GM19455 (cell line): Measurements from ENCODE around the gene SEMA3C.

Source experiments
- ATAC-seq: cut with Tn5 transposase; IDR thresholded peaks from one replicate; pipeline ENCODE4 v1.9.1; 2021; ENCODE audit not compliant: unreplicated experiment

Gene SEMA3C

DNA sequence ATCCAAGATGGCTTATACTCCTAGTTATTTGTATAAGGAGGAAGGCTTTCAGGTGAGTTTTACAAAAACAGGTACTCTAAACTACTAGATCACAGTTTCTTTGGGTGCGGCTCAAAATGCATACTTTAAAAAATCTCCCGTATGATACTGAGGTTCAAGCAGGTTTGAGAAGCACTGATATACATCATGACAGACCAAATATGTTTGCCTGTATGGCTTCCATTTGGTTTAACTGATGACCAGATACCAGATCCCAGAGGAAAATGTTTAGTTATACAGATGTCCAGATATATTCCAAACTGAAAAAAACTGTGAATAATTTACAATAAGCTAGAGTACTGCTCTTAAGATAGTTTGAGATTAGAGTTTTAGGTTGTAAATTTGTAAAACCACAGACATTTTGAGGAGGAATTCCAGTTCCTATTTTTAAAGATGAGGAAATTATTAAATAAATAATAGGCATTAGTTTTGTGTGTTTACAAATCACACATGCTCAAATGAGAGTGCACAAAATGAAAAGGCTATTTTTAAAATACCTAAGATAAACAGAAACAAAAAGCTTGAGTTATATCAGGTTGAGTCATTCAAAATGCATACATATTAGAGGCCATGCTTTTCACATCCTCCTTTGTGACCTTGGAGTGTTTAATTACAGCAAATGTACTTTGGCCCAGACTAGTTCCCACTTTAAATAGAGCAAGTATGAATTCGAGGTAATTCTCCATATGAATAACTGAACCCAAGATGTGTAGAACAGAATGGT, 60.5 kb downstream of the SEMA3C start:
- ATAC-seq, result no peak

DNA sequence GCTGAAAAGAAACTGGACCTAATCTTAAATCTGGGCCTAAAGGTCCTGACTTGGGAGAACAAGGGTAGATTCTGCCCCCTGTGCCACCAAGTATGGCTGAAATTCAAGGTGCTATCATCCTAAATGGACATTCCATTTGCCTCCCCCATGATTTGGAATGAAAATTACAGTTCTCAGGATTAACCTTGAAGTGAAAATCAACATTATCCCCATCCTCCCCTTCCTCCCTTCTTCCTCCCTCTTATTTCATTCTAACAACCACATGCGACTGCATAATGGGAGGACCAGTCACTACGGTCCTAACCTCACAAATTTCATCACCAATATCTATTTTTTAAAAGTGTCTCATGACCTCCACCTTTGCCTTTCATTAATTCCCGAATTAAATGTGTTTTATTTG, 62.1 kb downstream of the SEMA3C start:
- no peak for ATAC-seq

DNA sequence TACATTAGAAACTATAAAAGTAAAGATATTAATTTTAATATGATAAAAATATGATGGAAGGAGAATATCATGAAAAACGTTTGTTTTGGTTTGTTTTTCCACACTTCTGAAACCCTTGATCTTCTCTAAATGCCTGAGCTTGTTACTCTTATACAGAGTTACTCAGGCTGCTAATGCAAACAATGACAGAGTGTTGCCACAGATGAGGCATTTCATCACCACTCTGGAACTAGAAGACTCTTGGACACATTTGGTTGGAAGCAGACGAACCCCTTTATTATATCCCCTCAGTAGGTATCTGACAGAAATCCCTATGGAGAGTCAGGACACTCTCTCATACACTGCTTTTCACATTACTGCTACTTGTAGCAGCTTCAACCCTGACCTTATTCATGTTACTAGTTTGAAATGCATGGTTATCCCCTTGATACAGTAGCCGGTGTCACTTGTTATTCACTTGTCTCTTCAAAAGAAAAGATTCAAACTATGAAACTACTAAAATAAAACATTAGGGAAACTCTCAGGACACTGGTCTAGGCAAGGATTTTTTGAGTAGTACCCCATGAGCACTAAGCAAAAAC, 66.9 kb downstream of the SEMA3C start:
- no peak for ATAC-seq

DNA sequence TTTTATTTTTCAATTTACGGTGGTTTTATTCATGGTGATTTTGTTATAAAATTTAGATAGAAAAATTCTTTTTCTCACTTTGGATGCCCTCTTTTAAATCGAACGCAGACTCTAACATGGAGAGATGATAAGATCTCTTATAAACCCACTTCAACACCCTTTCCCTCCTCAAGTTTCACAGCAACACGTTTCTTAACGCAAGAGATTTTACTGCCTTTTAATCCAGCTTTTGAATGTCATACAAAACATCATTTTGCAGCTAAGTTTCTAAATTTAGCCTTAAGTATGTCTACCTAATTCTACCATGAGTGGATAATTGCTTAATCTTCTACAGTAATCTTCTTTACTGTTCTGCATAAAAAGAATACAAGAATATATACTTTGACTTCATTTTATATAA, 70.0 kb downstream of the SEMA3C start:
- no peak for ATAC-seq

DNA sequence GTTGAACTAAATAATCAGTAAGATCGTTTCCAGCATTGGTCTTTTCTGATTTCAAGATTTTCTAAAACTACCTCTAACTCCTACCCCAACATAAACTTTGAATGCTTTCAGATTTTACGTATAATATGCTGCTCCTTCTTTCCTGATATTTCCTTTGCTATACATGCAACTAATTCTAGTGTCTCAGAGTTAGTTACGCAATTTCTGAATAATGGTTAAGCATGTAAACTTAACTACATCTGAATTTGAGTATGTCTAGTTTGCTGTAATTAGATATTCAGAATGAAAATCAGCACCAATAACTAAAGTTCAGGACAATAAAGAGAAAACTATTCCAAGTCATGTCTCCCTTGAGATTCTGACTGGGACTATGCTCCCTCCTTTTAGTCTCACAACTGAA, 71.0 kb downstream of the SEMA3C start:
- ATAC-seq, result no peak

DNA sequence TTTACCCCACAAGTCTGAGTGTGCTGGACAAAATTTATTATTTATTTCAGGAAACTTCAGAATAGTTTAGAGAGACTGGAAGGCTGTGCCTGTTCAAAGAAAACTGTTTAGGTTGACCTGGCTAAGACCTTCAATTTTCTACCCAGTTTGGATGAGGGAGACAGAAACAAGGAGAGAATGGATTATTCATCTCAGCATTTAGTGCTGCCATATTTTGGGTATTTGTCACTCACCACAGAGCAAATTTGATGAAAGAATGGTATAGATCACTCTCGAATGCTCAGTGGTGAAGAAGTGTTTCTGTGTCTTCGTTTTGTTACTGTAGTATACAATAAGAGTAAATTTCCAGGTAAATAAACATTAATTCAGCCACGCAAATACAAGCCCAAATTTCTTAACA, 71.8 kb downstream of the SEMA3C start:
- ATAC-seq, result no peak

DNA sequence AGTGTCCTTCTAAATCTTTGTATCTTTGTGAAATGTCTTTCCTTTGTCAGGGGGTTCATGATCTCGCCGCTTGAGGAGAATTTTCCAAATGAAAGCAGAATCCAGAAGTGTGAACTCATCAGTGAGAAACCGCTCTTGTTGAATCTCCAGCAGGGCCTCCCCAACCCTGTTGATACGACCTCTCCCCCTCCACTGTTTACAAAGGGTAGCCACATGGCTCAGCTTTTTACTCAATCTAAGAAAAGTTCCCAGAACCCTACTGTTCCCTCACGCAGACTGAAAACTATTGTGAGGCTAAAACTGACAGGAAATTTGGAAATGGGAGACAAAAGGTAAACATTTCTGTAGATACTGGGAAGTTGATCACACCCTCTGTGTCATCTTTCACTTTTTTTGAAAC, 73.9 kb downstream of the SEMA3C start:
- no peak for ATAC-seq

DNA sequence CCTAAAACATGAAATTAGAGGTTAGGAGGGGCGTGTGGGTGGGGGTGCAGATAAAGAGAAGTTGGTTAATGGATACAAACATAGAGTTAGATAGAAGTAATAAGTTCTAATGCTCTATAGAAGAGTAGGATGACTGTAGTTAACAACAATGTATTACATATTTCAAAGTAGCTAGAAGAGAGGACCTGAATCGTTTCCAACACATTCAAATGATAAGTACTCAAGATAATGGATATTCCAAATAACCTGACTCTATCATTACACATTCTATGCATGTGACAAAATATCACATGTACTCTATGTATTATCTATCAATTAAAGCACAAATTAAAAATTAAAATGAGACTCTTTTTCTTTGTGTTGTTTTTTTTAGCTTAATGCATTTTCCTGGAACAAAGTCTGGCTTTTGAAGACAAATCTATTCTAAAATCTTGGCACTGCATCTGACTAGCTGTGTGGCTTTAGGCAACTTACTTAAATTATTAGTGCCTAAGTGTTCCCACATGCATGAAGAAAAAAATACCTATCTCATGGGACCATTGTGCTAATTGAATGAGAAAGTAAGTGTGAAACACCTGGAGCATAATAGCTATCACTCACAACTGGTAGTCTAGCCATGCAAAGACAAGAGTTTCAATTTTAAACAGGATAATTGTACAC, 75.7 kb downstream of the SEMA3C start:
- ATAC-seq, result no peak

DNA sequence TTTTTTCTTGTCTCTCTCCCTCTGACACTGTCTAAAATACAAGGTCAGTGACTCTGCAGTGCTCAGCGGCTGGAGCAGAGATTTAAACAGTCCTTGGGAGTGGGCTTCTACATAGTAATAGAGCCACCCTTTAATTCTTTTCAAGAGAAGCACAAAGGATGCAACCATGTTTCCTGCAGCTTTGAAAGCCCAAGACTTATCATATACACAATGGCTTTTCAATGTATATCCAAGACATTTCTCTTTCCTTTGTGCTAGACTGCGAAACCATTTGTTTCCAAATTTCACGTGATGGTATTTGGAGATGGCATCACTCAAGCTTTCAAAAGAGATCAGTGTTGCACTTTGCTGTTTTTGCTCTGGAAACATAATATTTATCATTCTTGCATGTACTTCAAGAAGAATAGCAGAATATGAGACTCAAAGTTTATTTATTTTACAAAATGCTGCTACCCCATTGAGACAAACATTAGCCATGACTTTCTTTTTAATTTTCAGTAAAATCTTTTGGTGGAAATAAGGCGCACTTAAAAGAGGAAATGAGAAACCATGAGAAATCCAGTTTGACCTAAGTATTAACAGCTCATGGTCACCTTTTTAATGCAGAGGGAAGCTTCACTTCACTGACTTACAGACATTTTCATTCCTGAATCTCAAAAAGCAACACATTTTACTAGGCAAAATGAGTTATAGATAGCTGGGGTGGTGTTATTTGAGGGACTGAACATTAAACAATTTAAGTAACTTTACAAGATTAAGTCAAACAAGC, 76.6 kb downstream of the SEMA3C start:
- no peak for ATAC-seq

DNA sequence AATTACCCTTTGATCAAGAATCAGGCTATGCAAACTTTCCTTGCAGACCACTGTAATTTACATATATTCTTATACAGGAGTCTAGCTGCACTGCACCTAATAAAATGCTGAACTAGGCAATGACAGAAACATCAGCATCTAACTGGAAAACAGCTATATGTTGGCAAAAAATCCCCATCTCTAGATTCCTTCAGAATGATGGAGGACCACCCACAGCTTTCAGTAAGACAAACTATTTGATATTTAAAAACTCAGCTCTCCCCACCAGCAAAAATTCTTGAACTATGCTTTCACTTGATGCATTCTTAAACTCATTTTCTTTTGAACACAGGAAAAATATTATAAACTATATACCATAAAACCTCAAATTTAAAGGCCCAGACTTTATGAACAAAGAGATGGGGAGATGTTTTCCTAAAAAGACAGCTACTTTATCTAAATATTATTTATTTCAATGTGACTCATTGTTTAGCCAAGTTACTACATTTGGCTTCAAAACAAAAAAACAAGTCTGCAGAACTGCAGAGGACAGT, 77.4 kb downstream of the SEMA3C start:
- no peak for ATAC-seq

DNA sequence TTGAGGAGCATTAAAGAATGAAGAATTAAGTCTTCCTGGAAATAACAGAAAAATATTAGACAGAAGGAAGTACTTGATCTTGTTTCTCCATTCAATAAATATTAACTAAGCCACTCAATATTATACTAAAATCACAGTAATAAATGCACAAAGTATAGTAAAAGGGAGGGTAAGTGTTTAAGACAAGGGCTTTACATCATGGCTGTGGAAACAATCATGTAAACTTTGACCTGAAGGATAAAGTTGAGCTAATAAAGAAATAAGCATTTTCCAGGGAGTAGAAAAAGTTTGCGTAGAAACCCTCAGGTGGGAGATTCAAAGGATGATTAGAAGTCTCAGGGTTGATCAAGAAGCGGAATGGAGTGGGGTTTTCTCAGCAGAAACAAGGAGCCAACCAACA, 78.2 kb downstream of the SEMA3C start:
- ATAC-seq, result no peak

DNA sequence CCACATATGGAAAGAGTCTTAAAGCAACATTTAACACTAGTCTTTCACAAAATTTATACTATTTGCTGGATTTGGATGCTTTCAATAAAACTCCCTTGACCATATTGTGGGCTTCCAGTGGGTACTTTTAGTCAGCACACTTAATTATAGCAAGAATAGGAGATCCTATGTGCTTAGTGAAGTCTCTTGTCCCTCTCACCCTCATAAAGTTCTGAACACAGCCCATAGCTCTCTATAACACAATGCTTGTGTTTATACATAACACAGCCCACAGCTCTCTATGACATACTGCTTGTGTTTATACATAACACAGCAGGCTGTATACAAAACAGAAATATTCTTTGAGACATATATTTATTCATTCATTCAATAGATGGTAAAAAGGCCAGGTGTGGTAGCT, 79.0 kb downstream of the SEMA3C start:
- ATAC-seq, result no peak

DNA sequence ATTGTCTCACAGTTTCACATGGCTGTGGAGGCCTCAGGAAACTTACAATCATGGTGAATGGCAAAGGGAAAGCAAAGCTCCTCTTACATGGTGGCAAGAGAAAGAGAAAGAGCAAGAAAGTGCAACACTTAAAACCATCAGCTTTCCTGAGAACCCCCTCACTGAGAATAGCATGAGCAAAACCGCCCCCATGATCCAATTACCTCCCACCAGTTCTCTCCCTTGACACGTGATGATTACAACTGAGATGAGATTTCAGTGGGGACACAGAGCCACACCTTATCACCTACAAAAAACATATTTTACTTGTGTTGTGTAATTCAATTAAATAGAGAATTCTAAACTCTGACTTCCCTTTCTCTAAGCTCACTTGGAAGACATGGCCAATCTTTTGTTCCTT, 80.2 kb downstream of the SEMA3C start:
- ATAC-seq, result no peak

DNA sequence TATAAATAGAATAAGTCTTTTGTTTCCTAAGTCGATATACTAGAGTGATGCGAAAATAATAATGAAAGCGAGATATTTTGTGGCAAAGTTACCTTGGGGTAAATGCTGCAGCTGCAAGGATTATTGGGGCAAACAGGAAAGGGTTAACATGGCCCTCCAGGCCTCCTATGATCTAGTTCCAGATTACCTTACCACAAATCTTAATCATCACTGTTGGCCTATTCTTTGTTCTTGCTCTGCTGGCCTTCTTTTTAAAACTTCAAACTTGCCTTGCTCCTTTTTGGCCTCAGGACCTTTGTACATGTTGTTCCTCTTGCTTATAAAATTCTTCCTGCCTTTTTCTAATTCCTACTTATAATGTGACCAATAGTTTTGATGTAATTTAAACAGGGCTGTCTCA, 81.5 kb downstream of the SEMA3C start:
- ATAC-seq, result no peak

DNA sequence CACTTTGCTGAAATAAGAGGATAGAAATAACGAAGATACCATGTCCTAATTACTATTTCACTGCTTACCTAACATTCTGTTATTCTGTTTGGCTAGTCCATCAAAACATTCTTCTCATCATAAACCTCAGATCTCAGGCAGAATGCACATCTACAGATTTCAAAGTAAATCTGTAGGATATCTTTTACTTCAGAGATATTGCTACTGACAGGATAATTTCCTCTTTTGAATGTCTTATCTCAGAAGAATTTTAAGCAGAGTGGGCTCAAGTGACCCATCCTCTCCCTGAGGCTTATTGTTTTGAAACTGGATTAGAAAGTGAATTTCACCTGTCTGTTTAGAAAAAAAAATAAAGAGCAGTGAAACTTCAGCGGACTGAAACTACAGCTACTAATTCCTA, 83.6 kb downstream of the SEMA3C start:
- ATAC-seq, result no peak

DNA sequence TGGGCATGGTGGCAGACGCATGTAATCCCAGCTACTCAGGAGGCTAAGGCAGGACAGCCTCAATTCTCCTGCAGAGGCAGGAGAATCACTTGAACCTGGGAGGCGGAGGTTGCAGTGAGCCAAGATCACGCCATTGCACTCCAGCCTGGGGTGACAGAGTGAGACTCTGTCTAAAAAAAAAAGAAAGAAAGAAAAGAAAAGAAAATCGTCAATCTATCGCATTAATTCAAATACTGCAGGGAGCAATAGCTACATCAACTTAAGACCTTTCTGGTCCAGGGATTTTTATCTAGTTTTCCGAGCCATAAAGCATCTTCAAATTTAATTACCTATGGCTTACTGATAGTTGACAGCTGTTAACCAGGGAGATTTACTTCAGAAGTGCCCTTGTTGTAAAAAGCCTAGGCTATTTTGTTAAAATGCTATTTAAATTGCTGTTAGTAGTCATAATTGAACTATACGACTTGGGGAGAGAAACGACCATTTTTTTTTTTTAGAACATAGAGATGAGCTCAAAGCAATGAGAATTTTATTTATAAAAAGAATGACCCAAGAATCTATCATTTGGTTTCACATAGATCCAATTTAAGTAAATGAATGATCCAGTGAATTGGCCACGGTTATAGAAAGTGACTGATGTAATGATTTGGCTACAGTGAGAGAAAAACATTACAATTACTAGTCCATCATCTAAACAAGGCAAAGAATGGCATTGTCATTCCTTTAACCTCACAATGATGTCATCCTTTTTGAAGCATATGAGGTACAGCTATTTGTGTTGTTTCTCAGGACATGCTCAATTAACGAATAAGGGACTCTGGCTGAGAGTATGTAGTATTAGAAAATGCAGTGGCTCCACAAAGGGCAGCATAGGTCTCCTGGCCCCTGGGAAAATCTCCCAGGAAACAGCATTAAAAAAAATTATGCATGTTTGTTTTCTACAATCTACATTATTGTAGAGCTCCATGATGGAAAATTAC, 85.3 kb downstream of the SEMA3C start:
- no peak for ATAC-seq

DNA sequence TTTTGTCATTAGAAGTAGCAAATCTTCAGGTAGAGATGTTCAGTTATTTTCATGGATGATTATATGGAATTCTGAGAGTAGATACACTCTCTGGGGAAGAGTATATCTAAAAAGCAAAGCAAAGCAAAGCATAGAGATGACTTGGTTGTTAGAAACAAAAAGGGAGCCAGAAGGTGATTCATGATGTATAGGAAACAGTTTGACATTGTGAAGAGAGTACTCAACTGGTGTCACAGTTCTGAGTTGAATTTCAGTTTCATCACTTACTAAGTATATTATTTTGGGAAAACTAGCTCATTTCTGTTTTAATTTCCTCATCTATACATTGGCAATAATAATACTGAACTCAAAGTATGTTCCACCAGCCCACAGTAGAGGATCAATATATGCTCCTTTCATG, 86.8 kb downstream of the SEMA3C start:
- no peak for ATAC-seq

DNA sequence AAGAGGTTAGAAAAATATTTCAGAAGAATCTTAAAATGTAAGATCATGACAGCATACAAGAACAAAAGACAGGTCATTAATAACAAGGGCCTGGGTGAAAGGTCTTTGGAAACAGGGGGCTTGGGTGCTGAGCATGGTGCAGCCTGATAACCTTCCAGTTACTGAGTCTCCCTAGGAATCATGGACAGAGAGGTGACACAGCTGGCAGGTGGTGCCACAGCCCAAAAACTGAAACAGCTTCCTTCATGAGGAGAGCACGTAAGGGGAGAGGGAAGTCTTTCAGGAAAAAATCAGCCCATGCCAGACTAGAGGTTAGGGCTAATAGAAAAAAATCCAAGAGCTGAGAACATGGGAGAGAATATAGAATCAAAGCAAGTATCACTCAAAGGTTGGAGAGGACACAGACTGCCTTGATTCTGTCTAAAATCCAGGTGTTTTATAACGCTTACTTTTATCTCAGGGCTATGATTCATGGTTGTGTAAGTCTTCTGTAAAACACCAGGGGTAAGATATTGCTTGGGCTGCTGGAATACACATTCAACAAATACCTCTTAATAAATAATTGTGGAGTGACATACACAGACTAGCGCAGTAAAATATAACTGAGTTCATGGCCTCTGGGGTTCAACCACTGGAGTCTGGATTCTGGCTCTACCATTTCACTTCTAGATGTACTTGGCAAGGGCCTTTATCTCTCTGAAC, 88.1 kb downstream of the SEMA3C start:
- no peak for ATAC-seq

DNA sequence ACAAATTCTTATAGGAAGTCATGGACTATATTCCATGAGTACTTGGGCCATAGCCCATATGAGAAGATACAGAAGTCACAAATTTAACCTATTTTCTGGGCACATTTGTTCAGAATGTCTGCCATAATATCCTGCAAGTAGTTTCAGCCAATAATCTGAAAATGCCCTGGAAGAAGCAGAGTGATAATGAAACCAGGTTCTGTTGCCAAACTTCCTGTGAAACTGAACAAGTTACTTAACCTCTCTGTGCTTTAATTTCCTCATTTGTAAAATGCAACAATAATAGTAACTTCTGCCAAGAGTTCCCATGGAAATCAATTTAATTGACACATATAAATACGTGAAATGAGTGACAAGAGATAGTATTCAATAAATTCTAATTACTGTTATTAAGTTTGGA, 88.8 kb downstream of the SEMA3C start:
- no peak for ATAC-seq

DNA sequence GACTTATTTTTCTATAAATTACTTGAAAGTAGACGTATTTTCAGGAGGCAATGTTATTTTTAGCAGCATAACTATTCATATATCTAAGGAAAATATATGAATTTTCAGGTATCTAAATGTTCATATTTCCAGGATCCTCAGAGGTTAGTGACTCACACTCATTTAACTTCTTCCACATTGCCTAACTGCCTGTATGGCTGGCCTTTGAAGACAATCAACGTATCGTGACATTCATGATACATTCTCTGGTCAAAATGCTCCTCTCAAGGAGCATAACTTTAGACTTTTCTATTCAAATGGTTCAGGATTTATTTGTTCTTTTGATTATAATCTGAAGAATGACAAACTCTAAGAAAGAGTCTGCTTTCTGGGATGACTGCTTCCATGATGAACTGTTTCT, 89.3 kb downstream of the SEMA3C start:
- no peak for ATAC-seq
